HG03280 (cell line): ENCODE measurements around the gene EPHA10.
"Not testable (repeated sequence)": the region's sequence is repeated elsewhere in the genome, so short reads cannot be mapped to it uniquely, and the experiment has no call there.

Experiments used
- ATAC-seq: cut with Tn5 transposase; IDR thresholded peaks from one replicate; pipeline ENCODE4 v1.9.1; 2021; ENCODE audit warnings: mild to moderate bottlenecking, moderate library complexity; ENCODE audit not compliant: unreplicated experiment

Gene EPHA10

GRCh38 chr1:37718181-37718900 lies 46.6 kb downstream of the EPHA10 start:
- no peak for ATAC-seq

GRCh38 chr1:37717631-37718030 lies 47.3 kb downstream of the EPHA10 start:
- no peak for ATAC-seq

- no peak for ATAC-seq
These were observed 48.6 kb downstream of the EPHA10 start for GRCh38 chr1:37716321-37716720.

- no peak for ATAC-seq
These were observed 50.2 kb downstream of the EPHA10 start for GRCh38 chr1:37714689-37715088.

- no peak for ATAC-seq
These were observed 50.7 kb downstream of the EPHA10 start for GRCh38 chr1:37714226-37714625.

GRCh38 chr1:37708471-37708870 lies 56.4 kb downstream of the EPHA10 start:
- no peak for ATAC-seq

GRCh38 chr1:37705399-37705798 lies 59.5 kb downstream of the EPHA10 start:
- no peak for ATAC-seq

GRCh38 chr1:37704966-37705365 lies 60.0 kb downstream of the EPHA10 start:
- ATAC-seq, result no peak

- no peak for ATAC-seq
These were observed 61.9 kb downstream of the EPHA10 start for GRCh38 chr1:37703061-37703460.

- no peak for ATAC-seq
These were observed 63.9 kb downstream of the EPHA10 start for GRCh38 chr1:37701051-37701450.

GRCh38 chr1:37699147-37699546 lies 65.8 kb downstream of the EPHA10 start:
- ATAC-seq, result no peak

- ATAC-seq, result no peak
These were observed 67.2 kb downstream of the EPHA10 start for GRCh38 chr1:37697737-37698136.

GRCh38 chr1:37697090-37697489 lies 67.8 kb downstream of the EPHA10 start:
- no peak for ATAC-seq

GRCh38 chr1:37692834-37693175 lies 72.1 kb downstream of the EPHA10 start:
- no peak for ATAC-seq

GRCh38 chr1:37692078-37692833 lies 72.7 kb downstream of the EPHA10 start, which contains the start of gene CDCA8:
CDCA8 (plus strand) TSS chr1:37692516; CDS start chr1:37692691, 175 bp downstream.
- ATAC-seq, result peak; percentile 84

GRCh38 chr1:37691497-37692077 lies 73.3 kb downstream of the EPHA10 start:
- ATAC-seq, result no peak

- no peak for ATAC-seq
These were observed 76.0 kb downstream of the EPHA10 start for GRCh38 chr1:37688926-37689325.

- ATAC-seq, result not testable (repeated sequence)
These were observed 77.2 kb downstream of the EPHA10 start for GRCh38 chr1:37687764-37688163.

GRCh38 chr1:37685722-37686121 lies 79.2 kb downstream of the EPHA10 start:
- no peak for ATAC-seq

- ATAC-seq, result not testable (repeated sequence)
These were observed 80.7 kb downstream of the EPHA10 start for GRCh38 chr1:37684182-37684581.

- ATAC-seq, result no peak
These were observed 82.5 kb downstream of the EPHA10 start for GRCh38 chr1:37682334-37682987.
